HG03097 (cell line): ENCODE results near the gene CRAT.
"Not testable (repeated sequence)": the region's sequence is repeated elsewhere in the genome, so short reads cannot be mapped to it uniquely, and the experiment has no call there.

Experiments used
- ATAC-seq: cut with Tn5 transposase; IDR thresholded peaks from one replicate; pipeline ENCODE4 v1.9.1; 2021; ENCODE audit not compliant: unreplicated experiment, low FRiP score

The CRAT gene

GRCh38 chr9:129138476-129139232, 28.1 kb upstream of the CRAT start:
- ATAC-seq: no peak

- no peak for ATAC-seq
Observed at GRCh38 chr9:129138144-129138462, 27.5 kb upstream of the CRAT start.

- no peak for ATAC-seq
Observed at GRCh38 chr9:129137292-129138143, 26.9 kb upstream of the CRAT start.

- ATAC-seq: no peak
Observed at GRCh38 chr9:129136446-129137035, 25.9 kb upstream of the CRAT start.

- ATAC-seq: no peak
Observed at GRCh38 chr9:129135476-129135875, 24.9 kb upstream of the CRAT start.

- ATAC-seq: no peak
Observed at GRCh38 chr9:129133082-129133481, 22.5 kb upstream of the CRAT start.

- ATAC-seq: no peak
Observed at GRCh38 chr9:129131300-129132145, 20.9 kb upstream of the CRAT start.

GRCh38 chr9:129130791-129131190, 20.2 kb upstream of the CRAT start:
- no peak for ATAC-seq

- not testable (repeated sequence) for ATAC-seq
Observed at GRCh38 chr9:129130271-129130670, 19.7 kb upstream of the CRAT start.

- ATAC-seq: no peak
Observed at GRCh38 chr9:129128689-129129088, 18.1 kb upstream of the CRAT start.

- ATAC-seq: no peak
Observed at GRCh38 chr9:129126749-129127618, 16.4 kb upstream of the CRAT start.

GRCh38 chr9:129125478-129125877, 14.9 kb upstream of the CRAT start:
- no peak for ATAC-seq

GRCh38 chr9:129124506-129125069, 14.0 kb upstream of the CRAT start:
- ATAC-seq: no peak

GRCh38 chr9:129122976-129123375, 12.4 kb upstream of the CRAT start:
- not testable (repeated sequence) for ATAC-seq

GRCh38 chr9:129122133-129122532, 11.5 kb upstream of the CRAT start:
- no peak for ATAC-seq

GRCh38 chr9:129121483-129121882, 10.9 kb upstream of the CRAT start:
- no peak for ATAC-seq

- ATAC-seq: no peak
Observed at GRCh38 chr9:129118799-129119198, 8.2 kb upstream of the CRAT start.

GRCh38 chr9:129113645-129114304, 3.2 kb upstream of the CRAT start:
- ATAC-seq: no peak

- not testable (repeated sequence) for ATAC-seq
Observed at GRCh38 chr9:129112526-129112925, 1.9 kb upstream of the CRAT start.
